Loucy (cell line): Measurements from ENCODE around the gene OTUD1.

Source experiments
- CTCF ChIP-seq: fragments of 200-600 bp; sonication (generic); conservative IDR thresholded peaks from 2 replicates; pipeline ENCODE4 v1.5.1; 2014; ENCODE audit warnings: mild to moderate bottlenecking, antibody characterized with exemption, low read length
- EZH2phosphoT487 ChIP-seq: fragments of 200-600 bp; IDR thresholded peaks from 2 replicates; pipeline ENCODE4 v1.6.1; 2018; ENCODE audit warnings: antibody characterized with exemption, mild to moderate bottlenecking, moderate library complexity, borderline replicate concordance

- TF ChIP-seq CTCF (no peak), EZH2phosphoT487 (no peak)
These were observed 21.6 kb upstream of the OTUD1 start for GRCh38 chr10:23417254-23417653.
